Measurements from ENCODE around the gene TIGAR.
A peak's percentile ranks its signal among the peaks of the same experiment; 100 is the strongest.

Gene TIGAR

GRCh38 chr12:4307593-4308333 is 13.2 kb upstream of the TIGAR start:
- peak overlapping the region; percentile 10 to 15 for H3K4me3 ChIP-seq (replicated peaks in 1 of 2; ENCODE audit: low read depth in 2 of 2, low read length in 2 of 2)
- DNase-seq (ENCODE audit: low read depth in 2 of 2) = peak; percentile 79 to 87
- TF ChIP-seq CTCF (IDR thresholded peaks at IDR 0.05; ENCODE audit: low read depth, low read length) = peak; percentile 77

GRCh38 chr12:4308334-4308950 is 12.6 kb upstream of the TIGAR start:
- TF ChIP-seq CTCF (IDR thresholded peaks at IDR 0.05; ENCODE audit: low read depth, low read length) = no peak
- DNase-seq (ENCODE audit: low read depth in 2 of 2) = no peak
- H3K4me3 ChIP-seq (replicated peaks in 1 of 2; ENCODE audit: low read depth in 2 of 2, low read length in 2 of 2) = no peak overlapping the region

GRCh38 chr12:4311776-4312175 is 9.2 kb upstream of the TIGAR start:
- no peak for DNase-seq (ENCODE audit: low read depth in 2 of 2)
- no peak for TF ChIP-seq CTCF (IDR thresholded peaks at IDR 0.05; ENCODE audit: low read depth, low read length)
- H3K4me3 ChIP-seq (replicated peaks in 1 of 2; ENCODE audit: low read depth in 2 of 2, low read length in 2 of 2) = no peak overlapping the region

GRCh38 chr12:4312251-4312650 is 8.8 kb upstream of the TIGAR start:
- no peak overlapping the region for H3K4me3 ChIP-seq (replicated peaks in 1 of 2; ENCODE audit: low read depth in 2 of 2, low read length in 2 of 2)
- DNase-seq (ENCODE audit: low read depth in 2 of 2) = no peak
- TF ChIP-seq CTCF (IDR thresholded peaks at IDR 0.05; ENCODE audit: low read depth, low read length) = no peak

- TF ChIP-seq CTCF (IDR thresholded peaks at IDR 0.05; ENCODE audit: low read depth, low read length) = no peak
- H3K4me3 ChIP-seq (replicated peaks in 1 of 2; ENCODE audit: low read depth in 2 of 2, low read length in 2 of 2) = peak overlapping the region; percentile 44 to 97
- DNase-seq (ENCODE audit: low read depth in 2 of 2) = no peak
Observed at GRCh38 chr12:4320497-4320852, 538 bp upstream of the TIGAR start.

GRCh38 chr12:4322726-4323125 is 1.7 kb downstream of the TIGAR start:
- DNase-seq (ENCODE audit: low read depth in 2 of 2) = no peak
- no peak overlapping the region for H3K4me3 ChIP-seq (replicated peaks in 1 of 2; ENCODE audit: low read depth in 2 of 2, low read length in 2 of 2)
- TF ChIP-seq CTCF (IDR thresholded peaks at IDR 0.05; ENCODE audit: low read depth, low read length) = no peak
